Cerebellar cortex (tissue), 1 donor: ENCODE measurements around the gene ADAMTS12.

Experiments used
- DNase-seq: peaks from one replicate; pipeline ENCODE4 v3.0.0-alpha.2; 2015; ENCODE audit warnings: low spot score

The ADAMTS12 gene

DNA sequence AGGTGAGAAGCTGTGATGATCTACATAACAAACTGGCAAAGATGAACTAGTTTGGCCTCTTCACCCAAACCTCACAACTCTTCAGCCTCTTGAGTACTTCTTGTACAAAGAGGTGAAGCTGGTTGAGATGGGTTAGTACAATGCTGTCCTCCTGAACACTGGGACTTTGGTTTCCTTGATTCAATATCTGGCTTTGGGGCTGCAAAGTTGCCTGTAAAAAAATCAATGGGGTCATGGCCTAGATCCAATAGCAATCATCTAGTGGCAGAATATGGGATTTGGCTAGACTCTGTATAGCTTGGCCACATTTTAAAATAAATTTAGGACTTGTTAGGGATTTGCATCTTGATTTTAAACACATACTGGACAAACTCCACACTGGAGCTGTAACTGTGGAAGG is 179.1 kb downstream of the ADAMTS12 start:
- no peak for DNase-seq

DNA sequence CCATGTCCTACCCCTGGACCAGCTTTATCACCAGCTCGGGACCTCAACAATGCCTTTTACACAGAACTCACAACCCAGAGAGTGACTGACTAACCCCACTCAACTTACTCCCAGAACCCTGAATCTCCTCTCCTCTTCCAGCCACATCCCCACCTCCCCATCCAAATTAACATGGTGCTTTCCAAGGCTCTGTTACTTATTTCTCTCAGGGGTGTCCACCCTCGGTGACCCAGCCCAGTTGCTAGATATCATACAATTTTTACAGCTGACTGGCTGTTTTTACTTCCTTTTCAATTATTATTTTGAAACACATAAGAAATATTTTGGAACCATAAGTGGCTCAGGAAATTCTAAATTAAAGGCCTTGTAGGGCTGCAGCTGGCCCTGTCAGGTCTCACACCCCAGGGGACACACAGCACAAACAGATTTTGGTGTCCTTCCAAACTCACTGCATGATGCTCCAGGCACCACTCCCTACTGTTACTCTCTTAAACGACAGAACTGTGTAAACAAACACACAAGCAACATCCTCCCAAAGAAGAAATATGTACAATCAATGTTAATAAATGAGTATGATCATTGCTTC is 180.6 kb downstream of the ADAMTS12 start:
- DNase-seq: no peak

DNA sequence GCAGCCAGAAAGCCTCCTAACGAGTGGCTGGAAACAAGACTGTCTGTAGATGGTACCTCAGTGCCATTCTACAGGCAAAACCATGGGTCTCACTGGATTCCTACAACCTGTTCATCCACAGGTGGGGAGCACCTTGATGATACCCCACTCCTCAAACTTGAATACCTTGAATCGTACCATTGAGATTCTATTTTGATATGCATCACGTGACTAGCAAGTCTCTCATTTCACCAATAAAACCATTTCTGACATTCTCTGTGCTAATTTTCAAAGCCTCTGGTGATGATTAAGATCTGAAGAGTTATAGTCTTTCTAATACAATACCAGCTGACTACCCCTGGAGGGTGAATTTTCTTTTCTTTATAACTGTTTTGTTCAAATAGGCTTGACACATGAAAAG is 188.9 kb downstream of the ADAMTS12 start:
- no peak for DNase-seq

DNA sequence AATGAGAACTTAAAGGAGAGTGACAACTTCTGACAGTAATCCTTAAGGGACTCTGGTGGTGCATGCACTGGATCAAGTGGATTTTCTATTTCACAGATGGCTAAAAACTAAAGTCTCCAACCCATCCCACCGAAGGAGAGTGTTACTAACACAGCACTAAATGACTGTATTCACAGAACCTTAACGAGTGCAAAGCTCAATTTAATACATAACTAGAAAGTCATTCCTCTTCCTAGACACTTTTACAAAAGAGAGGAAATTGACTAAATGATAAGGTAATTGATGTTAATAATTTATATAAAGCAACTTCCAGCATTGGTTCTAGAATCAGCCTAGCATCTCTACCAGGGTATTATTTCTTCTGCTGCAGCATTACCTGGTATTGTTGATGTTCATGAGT is 189.8 kb downstream of the ADAMTS12 start:
- no peak for DNase-seq

DNA sequence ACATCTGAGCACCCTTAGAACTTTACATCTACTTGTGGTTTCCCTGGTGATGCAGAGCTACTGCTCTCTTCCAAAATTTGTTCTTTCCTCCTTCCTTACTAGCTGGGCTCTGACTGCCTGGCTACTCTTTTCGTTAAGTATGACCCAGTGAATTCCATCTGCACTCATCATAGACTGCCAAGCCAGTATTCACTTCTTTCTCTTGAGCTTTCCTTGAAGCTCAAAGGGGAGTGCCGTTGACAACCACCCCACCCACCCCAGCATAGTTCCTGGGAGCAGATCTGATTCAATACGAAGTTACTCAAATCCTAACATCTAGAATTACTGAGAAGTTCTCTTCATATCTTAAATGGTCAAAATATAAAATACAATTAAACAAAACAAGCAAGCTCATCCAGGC is 190.5 kb downstream of the ADAMTS12 start:
- no peak for DNase-seq

DNA sequence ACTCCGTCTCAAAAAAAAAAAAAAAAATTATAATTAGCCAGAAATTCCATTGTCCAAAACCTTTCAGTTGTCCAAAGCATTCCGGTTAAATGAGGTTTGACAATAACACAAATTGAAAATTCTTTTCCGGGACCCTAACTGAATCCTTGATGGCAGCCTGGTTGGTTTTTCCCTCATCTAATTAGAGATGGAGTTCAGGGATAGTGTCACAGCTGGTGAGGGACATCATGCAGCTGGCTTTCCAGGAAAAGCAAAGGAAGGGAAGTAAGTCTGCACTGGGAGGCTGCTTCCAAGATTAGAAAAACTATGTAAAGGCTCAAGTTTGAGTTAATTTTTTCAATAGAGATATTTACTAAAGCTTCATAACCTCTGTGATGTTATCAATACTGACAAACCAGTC is 195.4 kb downstream of the ADAMTS12 start:
- no peak for DNase-seq

DNA sequence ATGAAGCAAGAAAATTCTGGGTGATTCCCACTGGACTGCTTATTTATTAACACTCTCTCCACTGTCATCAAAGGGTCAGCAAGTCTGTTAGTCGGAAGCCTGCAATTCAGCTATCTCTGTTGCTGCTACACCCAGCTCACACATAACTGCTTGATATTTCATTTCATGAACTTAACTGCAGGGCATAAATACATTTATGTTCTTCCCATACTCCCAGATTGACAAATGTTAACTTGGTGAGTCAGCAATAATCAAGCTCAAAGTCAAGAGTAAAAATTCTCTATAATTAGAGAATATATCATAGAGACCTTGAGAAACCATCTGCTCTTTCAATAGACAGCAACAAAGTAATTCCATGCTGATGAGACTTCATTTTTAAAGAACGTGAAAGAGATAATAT is 198.8 kb downstream of the ADAMTS12 start:
- no peak for DNase-seq

DNA sequence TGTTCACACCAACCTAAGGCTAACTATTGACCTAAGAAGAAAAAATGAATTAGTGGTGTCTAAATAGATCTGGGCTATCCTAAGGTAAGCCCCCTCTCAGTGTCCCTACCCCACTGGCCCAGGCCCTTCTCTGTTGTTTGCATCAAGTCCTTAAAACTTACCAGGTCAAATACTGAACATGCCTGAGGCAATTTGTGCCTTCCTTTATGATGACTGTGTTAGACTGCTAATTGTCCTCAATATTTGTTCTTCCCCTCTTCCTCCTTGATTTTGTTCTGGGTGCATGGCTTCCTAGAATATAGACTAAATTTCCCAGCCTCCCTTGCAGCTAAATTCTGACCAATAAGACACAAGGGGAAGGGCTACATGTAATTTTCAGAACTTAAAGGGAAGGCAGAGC is 199.9 kb downstream of the ADAMTS12 start:
- DNase-seq: no peak

DNA sequence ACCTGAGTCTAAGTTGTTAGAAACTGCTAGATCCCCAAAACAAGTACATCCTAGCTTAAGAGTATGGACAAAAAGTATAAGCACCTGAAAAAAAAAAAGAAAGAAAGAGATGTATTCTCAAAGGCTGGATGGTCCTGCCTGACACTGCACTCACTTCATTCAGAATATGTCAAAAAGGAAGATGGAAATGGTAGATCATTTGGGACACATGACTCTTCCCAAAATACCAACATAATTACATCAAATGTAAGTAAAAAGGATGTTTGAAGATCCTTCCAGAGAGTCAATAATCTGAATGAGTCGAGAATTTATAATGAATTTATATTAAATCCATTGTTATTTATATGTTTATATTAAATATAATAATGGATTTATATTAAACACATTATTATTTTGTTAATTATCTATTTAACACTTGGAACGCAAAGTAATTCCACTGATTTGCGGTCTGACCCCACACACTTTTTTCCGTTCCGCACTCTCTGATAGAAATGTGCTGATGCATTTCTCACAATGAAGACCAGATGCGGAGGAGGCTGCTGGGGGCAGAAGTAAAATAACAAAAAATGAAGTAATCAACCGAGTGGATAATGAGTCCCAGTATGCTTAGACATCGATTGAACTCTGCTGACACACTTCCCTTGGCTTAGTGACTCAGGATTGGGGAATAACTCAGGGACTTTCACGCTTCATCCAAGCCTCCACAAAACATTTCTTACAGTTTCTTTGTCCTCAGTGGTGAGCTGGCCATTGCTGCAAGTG is 201.2 kb downstream of the ADAMTS12 start:
- no peak for DNase-seq

DNA sequence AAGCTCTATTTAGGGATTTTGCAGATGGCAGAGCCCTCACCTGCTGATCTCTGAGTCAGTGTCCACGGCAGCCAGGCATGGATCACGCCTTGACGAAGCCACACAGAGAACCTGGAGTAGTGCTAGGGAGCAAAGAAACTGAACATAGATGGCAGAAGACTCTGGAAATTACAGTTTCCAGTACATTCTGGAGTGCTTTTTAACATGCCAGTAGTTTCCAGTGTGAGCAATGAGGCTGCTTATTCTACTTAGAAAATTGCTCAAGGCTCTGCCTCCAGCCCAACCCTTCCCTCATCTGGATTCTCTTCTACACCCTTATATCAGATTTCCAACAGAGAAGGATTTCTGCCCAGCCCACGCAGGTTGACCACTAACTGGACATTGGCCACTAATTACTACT is 203.3 kb downstream of the ADAMTS12 start:
- no peak for DNase-seq

DNA sequence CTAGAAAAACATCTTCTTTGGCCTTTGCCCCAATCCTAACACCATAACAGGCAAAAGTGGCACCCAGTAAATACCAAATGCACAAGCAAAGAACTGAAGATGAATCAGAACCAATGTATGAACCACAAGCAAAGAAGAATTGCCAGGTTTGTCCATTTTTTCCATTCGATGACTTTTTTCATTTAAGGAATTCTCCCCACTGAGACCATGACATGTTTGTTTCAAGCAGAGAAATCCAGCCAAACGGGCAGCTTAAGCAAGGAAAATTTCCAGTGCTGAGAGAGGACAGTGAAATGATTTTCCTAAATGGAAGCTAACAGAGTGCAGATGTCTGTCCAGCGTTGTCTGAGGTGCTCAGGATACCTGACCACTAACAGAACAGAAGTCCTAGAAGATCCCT is 203.7 kb downstream of the ADAMTS12 start:
- DNase-seq: no peak

DNA sequence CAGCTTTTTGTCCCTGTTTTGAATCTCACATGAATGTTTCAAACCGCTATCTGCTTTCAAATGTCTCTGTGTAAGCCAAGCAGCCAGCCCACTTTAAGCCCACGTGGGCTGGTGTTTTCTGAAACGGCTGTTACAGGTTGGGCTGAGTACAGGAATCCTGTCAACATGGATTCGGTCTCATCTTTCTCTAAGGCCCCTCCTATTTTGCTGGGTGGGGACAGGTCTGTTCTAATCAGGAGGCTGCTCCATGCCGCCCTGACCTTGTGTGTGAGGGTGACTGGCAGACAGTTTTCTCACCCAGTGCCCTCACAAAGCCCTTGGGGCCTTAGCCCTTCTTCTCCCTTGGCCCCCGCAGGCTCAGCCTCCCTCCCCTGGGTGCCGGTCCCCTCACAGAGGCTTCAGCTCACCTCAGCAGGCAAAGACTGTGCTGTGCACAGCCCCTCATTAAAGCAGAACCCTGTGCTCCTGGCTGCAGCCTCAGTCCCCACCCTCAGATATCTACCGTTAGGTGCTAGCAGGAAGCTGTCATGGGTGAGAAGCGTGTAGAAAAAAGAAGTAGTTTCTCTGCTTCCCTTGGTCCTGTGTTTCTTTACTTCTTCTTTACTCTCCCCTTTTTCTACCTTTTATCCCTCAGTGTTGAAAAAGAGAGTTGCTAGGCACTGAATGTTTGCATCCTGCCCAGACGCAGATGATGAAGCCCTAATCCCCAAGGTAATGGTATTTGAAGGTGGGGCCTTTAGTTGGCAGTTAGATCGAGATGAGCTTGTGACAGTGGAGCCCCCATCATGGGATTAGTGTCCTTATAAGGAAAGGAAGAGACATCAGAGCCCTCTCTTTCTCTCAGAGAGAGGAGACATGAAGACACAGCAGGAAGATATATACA is 205.7 kb downstream of the ADAMTS12 start:
- no peak for DNase-seq

DNA sequence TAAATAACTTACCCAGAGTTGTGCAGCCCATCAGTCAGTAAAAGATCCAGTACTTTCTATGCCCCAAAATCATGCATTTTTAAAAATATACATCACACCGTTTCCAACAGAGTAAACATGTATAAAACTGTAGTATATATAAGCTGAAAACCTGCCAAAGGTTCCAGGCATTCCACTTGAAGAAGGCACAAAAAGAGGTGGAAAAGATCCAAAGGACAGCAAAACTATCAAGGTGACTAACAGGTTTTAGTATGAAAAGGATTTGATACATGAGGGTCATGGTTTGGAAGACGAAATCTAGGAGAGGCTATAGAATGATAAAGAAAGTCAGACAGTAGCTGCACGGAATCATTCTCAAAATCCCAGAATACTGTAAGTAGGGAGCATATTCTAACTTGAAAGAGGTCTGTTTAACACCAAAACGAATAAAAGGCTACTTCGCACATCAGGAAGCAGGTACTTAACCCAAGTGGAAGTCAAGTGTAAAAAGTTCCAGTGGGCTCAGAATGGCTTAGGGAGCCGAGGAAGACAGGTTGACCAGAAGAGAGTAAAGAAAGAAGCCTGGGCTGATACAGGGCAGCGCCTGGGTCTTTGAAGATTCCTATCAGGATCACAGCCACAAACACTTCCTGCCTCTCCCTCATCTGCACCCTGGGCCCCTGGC is 207.2 kb downstream of the ADAMTS12 start:
- no peak for DNase-seq

DNA sequence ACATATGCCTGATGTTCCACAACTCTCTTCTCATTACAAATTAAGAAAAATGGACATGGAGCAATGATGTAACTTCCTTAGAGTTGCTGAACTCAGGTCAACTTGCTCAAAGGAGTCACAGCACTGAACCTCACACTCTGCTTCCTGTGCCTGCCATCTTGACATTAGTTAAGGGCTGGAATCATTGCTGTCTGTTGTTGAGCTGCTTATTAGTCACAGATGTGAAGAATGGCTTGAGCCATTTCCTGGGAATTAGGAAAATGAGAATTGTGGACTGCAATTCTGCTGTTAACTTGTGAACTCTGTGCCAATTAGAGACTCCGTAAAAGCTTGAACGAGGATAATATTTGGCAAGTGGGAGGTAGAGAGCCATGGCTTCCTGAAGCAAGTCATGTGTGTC is 212.0 kb downstream of the ADAMTS12 start:
- no peak for DNase-seq

DNA sequence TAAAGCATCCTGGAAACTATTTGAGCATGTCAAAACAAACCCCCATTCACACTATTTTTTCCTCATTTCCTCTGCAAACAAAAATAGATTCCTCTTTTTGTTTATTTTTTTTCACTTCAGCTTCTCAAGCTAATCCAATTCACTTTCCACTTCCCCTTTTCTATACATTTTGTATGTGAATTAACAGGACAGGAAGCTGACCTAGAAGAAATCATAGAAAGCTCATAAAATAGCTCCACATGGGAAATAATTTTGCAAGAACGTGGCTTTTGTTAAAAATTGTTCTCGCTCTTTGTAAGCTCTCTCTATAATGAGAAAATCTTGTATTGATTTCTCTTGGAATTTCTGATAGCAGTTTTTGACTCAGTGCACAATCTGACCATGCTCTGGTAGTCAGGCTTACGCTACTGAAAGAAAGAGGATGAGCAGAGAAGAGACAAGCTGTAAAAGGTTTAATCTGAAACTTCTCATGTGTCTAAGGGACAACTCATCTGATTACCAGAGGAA is 215.8 kb downstream of the ADAMTS12 start:
- DNase-seq: no peak

DNA sequence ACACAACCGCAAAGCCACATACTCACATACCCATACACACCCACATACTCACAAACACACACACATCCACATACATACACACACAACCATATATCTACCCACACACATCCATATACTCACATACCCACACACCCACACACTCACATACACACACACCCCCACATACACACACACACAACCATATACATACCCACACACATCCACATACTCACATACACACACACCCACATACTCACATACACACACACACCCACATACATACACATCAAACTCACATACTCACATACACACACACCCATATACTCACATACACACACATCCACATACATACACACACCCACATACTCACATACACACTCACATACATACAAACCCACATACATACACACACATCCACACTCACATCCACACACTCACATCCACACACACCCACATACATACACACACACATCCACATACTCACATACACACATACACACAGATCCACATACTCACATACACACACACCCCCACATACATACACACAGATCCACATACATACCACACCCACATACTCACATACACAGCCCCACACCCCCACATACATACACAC is 220.0 kb downstream of the ADAMTS12 start:
- no peak for DNase-seq

DNA sequence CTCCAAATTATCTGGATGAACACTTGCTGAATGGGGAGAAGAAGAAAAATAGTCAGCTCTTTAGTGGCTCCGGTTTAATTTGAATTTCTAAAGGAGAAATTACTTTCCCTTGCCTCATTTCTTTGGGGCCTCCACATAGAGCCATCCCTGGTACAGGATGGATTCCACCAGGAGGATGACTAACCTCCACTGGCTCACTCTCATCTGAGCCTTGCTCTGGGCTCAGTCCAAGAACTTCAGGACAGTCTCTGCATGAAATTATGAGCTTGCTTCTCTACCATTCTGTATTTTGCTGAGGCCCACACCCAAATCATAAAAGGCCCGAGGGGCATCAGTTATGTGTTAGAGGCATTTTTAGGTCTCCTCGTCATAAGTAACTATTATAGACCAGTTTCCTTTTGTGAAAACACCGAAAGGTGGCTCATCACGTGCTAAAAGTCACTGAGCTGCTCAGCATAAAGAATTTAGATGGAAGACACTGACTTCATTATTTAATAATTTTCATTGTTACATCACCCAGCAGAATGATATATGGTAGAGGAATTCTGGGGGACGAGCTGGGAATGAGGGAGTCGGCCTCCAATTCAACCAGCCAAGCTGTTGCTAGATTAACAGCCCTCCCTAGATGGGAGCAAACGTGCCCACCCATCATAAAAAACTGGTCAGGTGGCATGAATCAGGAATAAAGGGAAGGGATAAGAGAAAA is 228.9 kb downstream of the ADAMTS12 start:
- DNase-seq: no peak

DNA sequence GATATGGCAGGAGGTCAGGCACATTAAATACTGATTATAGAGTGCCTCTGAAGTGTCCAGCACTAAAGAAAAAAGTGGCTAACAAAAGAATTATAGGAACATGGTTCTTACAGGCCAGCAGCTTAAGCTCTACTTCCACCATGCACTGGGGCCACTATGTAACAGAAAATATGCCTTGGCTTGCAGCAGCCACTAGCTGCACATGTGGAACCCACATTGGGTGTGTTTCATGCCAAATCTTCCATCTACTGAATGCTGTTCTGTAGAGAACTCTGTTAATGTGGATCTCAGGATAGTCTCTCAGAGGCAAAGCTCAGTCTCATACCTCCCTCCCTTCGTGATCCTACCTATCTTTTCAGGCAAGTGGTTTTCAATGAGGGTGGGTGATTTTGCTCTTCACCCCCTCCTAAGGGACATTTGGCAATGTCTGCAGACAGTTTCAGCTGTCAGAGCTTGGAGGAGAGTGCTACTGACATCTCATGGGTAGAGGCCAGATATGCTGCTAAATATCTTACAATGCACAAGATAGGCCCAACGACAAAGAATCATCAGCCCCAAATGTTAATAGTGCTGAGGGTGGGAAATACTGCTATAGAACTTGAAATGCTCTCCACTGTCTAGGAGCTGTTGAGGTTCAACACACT is 232.1 kb downstream of the ADAMTS12 start:
- DNase-seq: no peak

DNA sequence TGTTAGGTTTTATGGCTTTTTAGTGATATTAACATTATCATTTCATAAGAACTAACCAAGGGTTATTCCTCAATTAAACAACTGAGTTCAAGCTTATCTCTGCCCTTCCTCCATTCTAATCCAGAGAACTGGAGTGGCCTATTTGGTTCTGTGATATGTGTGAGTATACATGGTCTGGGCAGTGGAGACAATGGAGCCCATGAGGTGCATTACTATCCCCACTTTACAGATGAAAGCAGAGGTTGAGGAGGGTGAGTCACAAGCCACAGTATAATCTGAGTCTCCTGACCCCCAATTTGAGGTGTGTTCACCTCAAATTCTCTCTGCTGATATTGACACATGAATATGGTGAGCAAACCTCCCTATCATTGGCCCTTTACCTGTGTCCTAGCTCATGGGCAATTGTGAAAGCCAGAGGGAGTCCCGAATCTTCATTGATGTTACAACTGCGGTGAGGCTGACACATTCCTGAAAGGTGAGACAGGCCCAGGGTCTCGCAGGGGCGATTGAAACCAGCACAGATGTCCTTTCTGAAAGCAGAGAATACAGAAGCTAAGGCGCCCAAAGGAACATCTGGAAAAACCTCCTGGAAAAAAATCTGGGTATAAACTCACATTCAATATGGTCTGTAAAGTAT is 233.9 kb downstream of the ADAMTS12 start:
- DNase-seq: no peak

DNA sequence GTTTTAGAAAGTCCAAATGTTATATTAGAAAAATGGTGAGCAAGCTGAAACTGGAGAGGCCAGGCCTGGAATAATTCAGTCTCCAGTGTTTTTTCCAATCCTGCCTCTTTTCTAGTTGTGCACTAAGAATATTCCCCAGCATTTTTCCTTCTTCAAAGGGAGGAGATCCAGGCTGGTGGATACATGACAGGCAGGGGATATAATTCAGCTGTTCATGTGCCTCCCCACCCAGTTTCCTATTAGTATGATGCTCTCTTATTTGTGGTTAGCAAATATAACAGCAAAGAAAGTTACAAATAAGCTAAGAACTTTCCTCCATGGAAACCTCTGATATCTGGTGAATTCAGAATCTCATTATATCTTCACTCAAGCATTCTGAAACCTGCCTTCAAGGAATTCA is 234.6 kb downstream of the ADAMTS12 start:
- no peak for DNase-seq
